Omental fat pad (tissue), 4 donors: ENCODE measurements around the gene ZNF121. TPM values are rescaled to one million over a fixed set of nuclear protein-coding genes. Genes with fewer than 3 reads are reported as not detected.
"Not testable (repeated sequence)": the region's sequence is repeated elsewhere in the genome, so short reads cannot be mapped to it uniquely, and the experiment has no call there.

ENCODE experiments used
- ATAC-seq: fragments of 150-250 bp; one replicate; pipeline ENCODE4 v1.9.1; 2016; ENCODE audit warnings: mild to moderate bottlenecking, moderate library complexity; ENCODE audit not compliant: low FRiP score
- DNase-seq: peaks from one replicate; pipeline ENCODE4 v3.0.0-alpha.2; 2019; ENCODE audit warnings: low spot score
- CTCF ChIP-seq, 3 donors: fragments of 450-650 bp; IDR thresholded peaks; one replicate each; pipeline ENCODE4 v1.5.1; 2016 to 2017; ENCODE audit warnings: antibody characterized with exemption in 3 of 3, mild to moderate bottlenecking in 3 of 3, moderate library complexity in 2 of 3
- total RNA-seq, 4 donors: library from RNA; depleted of rRNA; stranded (reverse); fragments of >200 nt; gene quantifications; one replicate each; pipeline ENCODE4 v1.1.0, GENCODE V29; 2016

ZNF121 gene
- total RNA-seq, 4 donors from 2014 or later, result 20.0 to 63.0 (median 31.8) TPM

GRCh38 chr19:9566729-9567128, 17.6 kb downstream of the ZNF121 start:
- DNase-seq (no peak), ATAC-seq (no peak)
- TF ChIP-seq CTCF (IDR thresholded peaks at IDR 0.05), result no peak

DNA sequence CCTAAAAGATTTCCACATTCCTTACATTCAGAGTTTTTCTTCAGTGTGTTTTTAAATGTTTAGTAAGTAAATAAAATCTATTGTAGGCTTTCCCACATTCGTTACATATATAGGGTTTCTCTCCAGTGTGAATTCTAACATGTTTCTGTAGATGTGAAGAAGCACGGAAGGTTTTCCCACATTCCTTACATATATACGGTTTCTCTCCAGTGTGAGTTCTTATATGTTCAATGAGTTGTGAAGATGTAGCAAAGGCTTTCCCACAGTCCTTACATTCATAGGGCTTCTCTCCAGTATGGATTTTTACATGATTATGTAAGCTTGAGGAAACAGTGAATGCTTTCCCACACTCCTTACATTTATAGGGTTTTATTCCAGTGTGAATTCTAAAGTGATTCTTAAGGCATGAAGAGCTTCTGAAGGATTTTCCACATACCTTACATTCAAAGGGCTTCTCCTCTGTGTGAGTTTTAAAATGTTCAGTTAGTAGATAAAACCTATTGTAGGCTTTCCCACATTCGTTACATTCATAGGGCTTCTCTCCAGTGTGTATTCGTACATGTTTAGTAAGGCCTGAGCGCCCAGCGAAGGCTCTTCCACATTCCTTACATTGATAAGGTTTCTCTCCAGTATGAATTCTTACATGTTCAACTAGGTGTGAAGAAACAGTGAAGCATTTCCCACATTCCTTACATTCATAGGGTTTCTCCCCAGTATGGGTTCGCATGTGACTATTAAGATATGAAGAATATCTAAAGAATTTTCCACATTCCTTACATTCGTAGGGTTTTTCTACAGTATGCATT, 18.2 kb downstream of the ZNF121 start:
- DNase-seq, result no peak
- TF ChIP-seq CTCF (IDR thresholded peaks at IDR 0.05), result no peak
- ATAC-seq, result no peak

- no peak for TF ChIP-seq CTCF (IDR thresholded peaks at IDR 0.05)
- ATAC-seq (no peak), DNase-seq (no peak)
Observed at GRCh38 chr19:9552536-9553274, 31.6 kb downstream of the ZNF121 start.

DNA sequence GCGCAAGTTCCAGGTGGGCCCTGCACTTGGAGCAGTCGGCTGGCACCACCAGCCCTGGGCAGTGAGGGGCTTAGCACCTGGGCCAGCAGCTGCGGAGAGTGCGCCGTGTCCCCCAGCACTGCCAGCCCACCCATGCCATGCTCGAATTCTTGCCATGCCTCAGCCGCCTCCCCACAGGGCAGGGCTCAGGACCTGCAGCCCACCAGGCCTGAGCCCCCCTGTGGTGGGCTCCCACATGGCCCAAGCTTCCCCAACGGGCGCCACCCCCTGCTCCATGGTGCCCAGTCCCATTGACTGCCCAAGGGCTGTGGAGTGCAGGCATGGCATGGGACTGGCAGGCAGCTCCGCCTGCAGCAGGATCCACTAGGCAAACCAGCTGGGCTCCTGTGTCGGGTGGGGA, 36.4 kb downstream of the ZNF121 start:
- no peak for ATAC-seq
- TF ChIP-seq CTCF (IDR thresholded peaks at IDR 0.05), result no peak

GRCh38 chr19:9541281-9541680, 43.0 kb downstream of the ZNF121 start:
- not testable (repeated sequence) for DNase-seq, ATAC-seq

More for the DNA sequence above, 36.4 kb downstream of the ZNF121 start:
- no peak for DNase-seq

DNA sequence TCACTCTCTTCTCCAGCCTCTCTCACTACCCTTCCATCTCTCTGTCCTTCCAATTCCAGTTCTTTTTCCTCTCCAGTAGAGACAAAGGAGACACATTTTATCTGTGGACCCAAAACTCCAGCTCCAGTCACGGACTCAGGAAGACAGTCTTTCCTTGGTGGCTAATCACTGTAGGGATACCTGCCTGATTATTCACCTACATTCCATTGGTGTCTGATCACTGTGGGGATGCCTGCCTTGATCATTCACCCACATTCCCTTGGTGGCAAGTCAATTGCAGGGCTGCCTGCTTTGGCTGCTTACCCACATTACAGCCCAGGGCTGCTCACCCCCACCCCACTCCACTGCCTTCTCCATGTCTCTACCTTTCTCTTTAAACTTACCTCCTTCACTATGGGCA, 44.4 kb downstream of the ZNF121 start:
- DNase-seq, ATAC-seq: not testable (repeated sequence)

GRCh38 chr19:9539201-9539600, 45.1 kb downstream of the ZNF121 start:
- ATAC-seq, DNase-seq: not testable (repeated sequence)

GRCh38 chr19:9538183-9539058, 45.9 kb downstream of the ZNF121 start, which contains the start of gene ZNF426:
ZNF426 (minus strand) TSS chr19:9538645; CDS start chr19:9536232, 2,413 bp downstream.
- no peak for TF ChIP-seq CTCF (IDR thresholded peaks at IDR 0.05)

More at GRCh38 chr19:9538183-9539058, 45.9 kb downstream of the ZNF121 start, which contains the start of gene ZNF426:
- ATAC-seq, result peak; percentile 89
- DNase-seq, result peak; percentile 52
